DMS 273 (cell line): ENCODE data around the gene SCARB2.

Experiments
- DNase-seq: peaks from one replicate; lab custom pipeline; 2025; ENCODE audit not compliant: unreplicated experiment; lab: John Stamatoyannopoulos, UW

The SCARB2 gene

GRCh38 chr4:76226418-76226817, 12.8 kb upstream of the SCARB2 start:
- DNase-seq: no peak

DNA sequence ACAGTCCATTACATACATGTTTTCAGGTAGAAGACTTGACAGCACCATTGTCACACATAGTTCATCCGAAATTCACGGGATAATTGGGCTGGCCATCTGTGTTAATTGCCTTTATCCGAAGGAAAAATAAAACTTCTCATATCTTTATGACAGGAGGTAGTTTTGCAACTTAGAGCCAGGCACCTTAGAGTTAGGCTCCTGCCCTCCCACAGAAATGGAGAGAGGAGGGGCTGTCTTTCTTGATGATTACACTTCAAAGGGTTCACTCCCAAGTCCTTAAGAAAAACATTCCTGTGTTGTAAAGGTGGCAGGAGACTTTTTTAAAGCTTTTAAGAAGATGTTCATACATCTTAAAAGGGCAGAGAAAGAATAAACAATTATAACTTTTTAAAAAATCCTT, 10.5 kb upstream of the SCARB2 start:
- DNase-seq: no peak

DNA sequence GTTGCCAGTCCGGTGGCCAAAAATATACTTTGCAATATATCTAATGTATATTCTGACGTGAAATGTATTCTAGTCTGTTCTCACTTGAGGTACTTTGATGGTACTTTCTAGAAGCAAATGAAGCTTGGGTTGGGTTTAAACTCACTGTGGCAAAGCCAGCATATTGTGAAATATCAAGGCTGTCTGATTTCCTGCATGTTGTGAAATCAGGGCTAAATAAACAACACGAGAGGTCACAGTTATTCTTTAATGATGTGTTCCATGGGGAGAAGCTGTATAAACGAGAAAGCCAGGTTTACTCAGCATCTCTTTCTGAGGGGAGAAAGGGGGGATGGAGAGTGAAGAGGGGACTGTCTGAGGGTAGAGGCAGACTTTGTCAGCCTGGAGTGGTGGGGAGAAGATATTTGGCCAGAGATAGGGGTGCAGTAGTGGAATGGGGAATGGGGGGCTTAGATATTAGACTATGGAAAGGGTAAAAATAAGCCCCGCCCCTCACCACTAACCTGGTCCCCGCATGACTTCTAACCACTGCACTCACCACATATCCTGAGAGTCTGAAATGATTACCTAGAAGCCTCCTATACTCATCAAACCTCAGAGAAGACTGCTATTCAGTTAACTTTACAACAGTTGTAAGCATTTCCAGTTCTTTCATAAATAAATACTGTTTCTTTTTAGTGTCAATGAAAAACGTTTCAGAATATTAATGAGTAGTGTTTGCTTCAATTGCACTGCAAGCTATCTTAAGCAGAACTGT, 5.9 kb upstream of the SCARB2 start:
- no peak for DNase-seq

DNA sequence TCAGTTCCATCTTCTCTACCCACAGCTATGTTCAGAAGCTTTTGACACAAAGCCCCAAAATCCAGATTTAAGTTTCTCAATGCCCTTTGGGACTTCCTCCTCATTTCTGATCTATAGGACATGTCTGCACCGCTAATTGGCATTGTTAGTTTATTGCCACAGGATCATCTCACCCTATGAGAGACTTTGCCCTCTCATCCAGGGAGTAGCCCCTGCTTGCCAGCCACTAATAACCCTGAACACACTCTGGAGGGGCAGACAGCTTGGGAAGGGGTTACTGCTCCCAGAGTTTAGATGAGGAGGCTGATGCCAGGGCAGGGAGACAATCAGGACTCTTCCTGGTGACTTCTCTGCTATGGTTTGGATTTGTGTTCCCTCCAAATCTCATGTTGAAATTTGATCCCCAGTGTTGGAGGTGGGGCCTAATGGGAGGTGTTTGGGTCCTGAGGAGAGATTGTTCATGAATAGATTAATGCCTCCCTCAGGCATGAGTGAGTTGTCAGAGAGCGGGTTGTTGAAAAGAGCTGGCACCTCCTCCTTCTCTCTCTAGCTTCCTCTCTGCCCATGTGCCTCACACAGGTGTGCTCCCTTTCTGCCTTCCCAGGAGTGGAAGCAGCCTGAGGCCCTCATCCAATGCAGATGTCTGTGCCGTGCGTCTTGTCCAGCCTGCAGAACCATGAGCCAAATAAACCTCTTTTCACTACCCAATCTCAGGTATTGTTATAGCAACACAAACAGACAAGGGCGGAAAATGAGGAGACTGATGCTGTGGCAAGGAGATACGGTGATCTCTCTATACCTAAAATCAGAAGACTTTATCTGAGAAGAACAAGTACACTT, 3.6 kb upstream of the SCARB2 start:
- peak; percentile 20 for DNase-seq

DNA sequence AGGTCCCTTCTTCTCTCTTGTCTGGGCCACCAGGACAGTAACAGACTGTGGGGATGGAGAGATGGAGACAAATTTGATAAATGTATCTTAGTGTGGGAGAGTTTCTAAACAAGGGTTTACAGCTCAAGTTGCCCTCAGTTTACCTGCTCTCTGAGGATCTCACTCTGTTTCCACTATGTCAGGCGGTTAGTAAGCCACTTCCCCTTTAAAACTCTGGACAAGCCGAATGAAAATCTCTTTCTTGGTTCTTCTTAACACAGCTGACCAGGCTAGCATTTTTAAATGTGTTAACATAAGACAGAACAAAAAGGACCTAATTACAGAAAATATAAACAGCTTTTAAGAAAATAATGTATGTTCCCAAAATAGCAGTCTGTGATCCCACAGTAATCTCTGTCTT, 2.9 kb upstream of the SCARB2 start:
- DNase-seq: no peak

GRCh38 chr4:76215077-76215476, 1.5 kb upstream of the SCARB2 start:
- no peak for DNase-seq

- peak; percentile 26 for DNase-seq
These were observed 602 bp upstream of the SCARB2 start for GRCh38 chr4:76214177-76214675.

DNA sequence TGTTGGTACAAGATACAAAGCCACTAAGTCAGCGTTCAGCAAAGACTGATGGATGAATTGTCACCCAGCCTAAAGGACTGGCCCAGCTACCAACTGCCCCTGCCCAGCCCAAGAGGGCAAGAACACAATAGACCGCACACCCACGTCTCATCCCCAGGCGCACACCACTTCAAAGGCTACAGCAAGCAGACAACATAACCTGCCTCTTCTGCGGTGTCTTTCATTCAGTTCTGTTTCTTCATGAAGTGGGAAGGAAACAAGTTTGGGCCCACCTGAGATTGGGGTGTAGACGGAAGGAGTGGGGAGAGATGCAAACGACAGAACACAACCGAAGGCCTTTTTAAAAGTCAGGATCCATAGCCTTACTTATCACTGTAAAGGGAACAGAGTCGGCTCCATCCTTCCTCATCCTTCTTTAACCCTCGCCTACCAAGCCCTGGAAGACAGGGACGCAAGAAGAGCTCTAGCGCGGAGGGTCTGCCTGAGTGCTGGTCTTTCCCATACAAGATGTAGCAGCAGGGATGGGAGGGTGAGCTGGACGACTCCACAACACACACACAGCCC, 691 bp downstream of the SCARB2 start:
- DNase-seq: no peak

GRCh38 chr4:76211769-76212708, 1.6 kb downstream of the SCARB2 start:
- DNase-seq: peak; percentile 23

GRCh38 chr4:76210452-76210851, 3.2 kb downstream of the SCARB2 start:
- no peak for DNase-seq

DNA sequence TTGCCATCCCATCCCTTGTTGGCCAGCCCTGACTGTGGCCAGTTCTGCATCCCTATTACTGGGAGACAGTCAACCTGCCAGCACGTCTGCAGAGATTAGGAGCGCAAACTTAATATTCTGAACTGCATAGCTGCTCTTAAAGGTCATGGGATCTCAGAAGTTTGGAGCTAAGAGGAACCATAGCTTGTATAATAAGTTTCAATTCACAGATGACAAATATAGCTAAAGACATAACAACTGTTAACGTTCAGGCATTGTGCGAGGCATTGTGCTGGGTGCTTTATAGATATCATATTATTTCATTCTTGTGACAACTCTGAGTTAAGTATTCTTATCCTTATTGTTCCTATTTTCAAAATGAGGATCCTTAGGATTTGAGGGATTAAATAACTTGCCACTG, 3.7 kb downstream of the SCARB2 start:
- DNase-seq: no peak

- peak; percentile 85 for DNase-seq
These were observed 5.4 kb downstream of the SCARB2 start for GRCh38 chr4:76208005-76208765.

- peak; percentile 56 for DNase-seq
These were observed 6.1 kb downstream of the SCARB2 start for GRCh38 chr4:76207549-76207948.

DNA sequence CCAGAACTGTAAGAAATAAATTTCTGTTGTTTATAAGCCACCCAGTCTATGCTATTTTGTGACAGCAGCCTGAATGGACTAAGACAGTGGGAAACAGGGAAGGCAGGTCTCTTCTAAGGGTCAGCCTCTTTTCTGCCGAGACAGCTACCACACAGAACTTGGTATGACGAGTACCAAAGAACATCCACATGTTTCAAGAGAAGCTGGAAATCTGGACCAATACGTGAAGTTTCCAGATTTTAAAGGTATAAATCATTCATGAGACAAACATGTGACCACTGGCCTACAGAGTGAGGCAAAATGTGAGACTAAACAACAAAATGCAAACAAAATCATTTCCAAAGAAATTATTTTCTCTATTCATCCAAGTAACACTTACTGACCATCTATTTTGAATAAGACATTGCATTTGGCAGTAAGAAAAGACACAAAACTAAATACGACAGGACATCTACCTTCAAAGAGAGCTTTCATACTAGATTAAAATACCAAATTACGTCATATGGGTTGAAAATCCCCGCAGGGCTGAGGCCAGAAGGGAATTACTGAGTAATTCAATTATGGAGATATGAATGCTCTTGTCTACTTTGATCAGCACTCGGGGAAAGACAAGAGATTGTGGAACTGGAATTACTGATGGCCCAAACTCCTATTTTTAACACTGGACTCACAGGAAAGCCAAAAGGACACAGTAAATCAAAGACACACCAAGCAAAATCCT, 7.2 kb downstream of the SCARB2 start:
- DNase-seq: peak; percentile 53

DNA sequence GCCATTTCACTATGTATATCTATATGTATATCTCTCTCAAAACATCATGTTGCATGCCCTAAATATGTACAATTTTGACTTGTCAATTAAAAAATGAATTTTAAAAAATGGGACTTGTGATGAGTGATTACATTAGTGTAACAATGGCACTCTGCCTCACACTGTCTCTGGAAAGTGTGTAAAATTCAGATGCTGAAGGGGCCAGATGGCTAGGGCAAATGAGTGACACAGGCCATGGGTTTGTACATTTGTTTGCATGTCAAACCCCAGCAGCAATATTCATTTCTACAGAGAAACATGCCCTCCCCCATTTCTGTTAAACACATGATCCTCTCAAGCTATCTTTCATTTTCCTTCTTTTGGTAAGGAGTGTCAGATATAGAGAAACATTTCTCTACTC, 8.1 kb downstream of the SCARB2 start:
- DNase-seq: peak; percentile 37

DNA sequence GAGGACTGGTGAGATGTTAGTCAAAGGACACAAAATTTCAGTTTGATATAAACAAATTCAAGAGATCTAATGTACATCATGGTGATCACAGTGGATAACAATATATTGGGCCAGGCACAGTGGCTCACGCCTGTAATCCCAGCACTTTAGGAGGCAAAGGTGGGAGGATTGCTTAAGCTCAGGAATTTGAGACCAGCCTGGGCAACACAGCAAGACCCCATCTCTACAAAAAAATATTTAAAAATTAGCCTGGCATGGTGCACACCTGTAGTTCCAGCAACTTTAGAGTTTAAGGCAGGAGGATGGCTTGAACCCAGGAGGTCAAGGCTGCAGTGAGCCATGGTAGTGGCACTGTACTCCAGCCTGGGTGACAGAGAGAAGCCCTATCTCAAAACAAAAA, 8.7 kb downstream of the SCARB2 start:
- DNase-seq: no peak

DNA sequence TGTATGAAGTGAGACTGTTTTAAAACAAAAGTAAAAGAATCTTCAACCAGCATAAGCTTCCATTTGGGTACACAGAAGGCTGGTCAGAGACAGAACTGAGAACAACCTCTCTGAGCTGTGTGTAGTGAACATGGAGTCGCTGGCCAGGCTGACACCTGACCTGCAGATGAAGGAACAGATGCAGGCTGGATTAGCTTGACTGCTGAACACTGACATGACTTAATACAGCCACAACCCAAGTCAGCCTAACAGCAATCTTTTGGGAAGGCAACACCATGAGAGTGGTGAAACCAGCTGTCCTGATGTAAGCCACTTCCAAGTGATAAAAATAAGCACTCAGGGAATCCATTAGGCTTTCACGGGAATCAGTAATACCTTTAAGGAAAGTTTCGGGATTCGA, 10.1 kb downstream of the SCARB2 start:
- DNase-seq: peak; percentile 78

DNA sequence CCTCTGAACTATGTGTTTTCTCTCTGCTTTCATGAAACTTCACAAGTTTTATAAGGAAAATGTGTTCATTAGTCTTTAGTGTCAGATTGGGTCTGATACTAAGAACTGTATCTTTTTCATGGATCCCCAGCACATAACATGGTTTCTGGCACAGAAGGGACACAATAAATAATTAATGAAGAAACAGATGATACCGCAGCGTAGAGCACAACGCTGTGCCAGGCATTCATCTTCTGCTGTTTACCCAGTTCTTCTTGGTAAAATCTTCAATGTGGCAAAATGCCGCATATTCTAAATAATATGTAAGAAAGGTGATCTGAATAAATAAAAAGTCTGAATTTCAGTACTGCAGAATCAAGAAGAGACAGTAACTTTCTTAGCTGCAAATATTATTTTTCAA, 12.3 kb downstream of the SCARB2 start:
- peak; percentile 50 for DNase-seq

DNA sequence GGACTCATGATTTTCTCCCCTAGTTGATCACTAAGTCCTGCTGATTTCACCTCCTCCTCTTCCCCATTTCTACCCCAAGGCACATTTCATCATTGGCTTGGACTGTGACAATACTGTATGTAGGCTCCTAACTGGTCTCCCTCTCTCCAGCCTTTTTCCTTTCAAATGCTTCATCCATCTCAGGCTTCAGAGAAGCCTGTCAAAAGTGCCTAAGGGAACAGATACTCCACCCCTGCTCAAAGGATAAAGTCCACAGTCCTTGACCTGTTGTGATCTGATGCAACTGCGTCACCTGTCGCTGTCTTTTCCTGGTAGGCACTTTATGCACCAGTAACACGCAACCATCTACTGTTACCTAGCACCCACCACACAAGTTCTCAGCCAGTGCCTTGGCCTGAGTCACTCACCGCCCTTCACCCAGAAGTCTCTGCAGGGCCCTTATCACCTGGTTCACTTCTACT, 12.8 kb downstream of the SCARB2 start:
- peak; percentile 50 for DNase-seq
